Endothelial cell of umbilical vein (primary cell): Measurements from ENCODE around the gene HACE1. TPM values are rescaled to one million over a fixed set of nuclear protein-coding genes. Genes with fewer than 3 reads are reported as not detected.

Experiments
- BruUV-seq: library from RNA; stranded (reverse); fragments of 400-500 nt; replicated peaks from 2 replicates; lab custom pipeline; 2021; lab: Mats Ljungman, UMichigan
- CTCF ChIA-PET: fragments of 300-600, 350-600 bp; sonication (Branson Sonifier 250); formaldehyde crosslinking; loops from one replicate; lab custom pipeline; 2021; ENCODE audit warnings: antibody characterized with exemption, inconsistent platforms; lab: Charles Lee
- POLR2A ChIA-PET: fragments of 300-600, 350-600 bp; sonication (Branson Sonifier 250); formaldehyde crosslinking; loops from one replicate; lab custom pipeline; 2021; ENCODE audit warnings: antibody characterized with exemption, inconsistent platforms; lab: Charles Lee
- DNase-seq: peaks from one replicate; pipeline ENCODE4 v3.0.0-alpha.2; 2011; ENCODE audit warnings: low read depth, low spot score
- FAIRE-seq: peaks from 2 replicates; lab custom pipeline; 2011; peaks lifted over from hg19 to GRCh38; lab: Jason Lieb, UNC
- H2AFZ ChIP-seq: 2 replicates; pipeline ENCODE4 v1.6.0; 2012; ENCODE audit warnings: low read depth, low read length, control low read depth, inconsistent platforms
- H3K27ac ChIP-seq: 2 replicates; pipeline ENCODE4 v1.5.1; 2011; ENCODE audit warnings: low read depth, mild to moderate bottlenecking, control low read depth, low read length, moderate library complexity; ENCODE audit not compliant: insufficient read depth
- H3K27me3 ChIP-seq, 2 experiments: 2 replicates each; pipeline versions ENCODE4 v1.6.0 to v1.6.1; 2011; ENCODE audit warnings: low read length in 2 of 2, mixed read lengths in 1 of 2; ENCODE audit not compliant: control insufficient read depth in 2 of 2, insufficient read depth in 2 of 2
- H3K36me3 ChIP-seq, 2 experiments: 2 replicates in 1 of 2; 3 replicates in 1 of 2; pipeline ENCODE4 v1.5.1; 2011; ENCODE audit warnings: low read length in 2 of 2, mild to moderate bottlenecking in 1 of 2, moderate library complexity in 1 of 2; ENCODE audit not compliant: control insufficient read depth in 2 of 2, insufficient read depth in 2 of 2; ENCODE audit errors: extremely low read depth in 1 of 2
- H3K4me1 ChIP-seq: 3 replicates; pipeline ENCODE4 v1.5.1; 2011; ENCODE audit warnings: mild to moderate bottlenecking, low read length; ENCODE audit not compliant: control insufficient read depth, insufficient read depth; ENCODE audit errors: extremely low read depth
- H3K4me2 ChIP-seq: 2 replicates; pipeline ENCODE4 v1.6.1; 2011; ENCODE audit warnings: low read length, control low read depth, mixed read lengths; ENCODE audit not compliant: insufficient read depth
- H3K4me3 ChIP-seq, 3 experiments: fragments of 200-600 bp in 1 of 3; sonication (generic), shearing (Covaris generic) in 1 of 3; replicated peaks in 1 of 3; 2 replicates each; pipeline ENCODE4 v1.5.1; 2011 to 2016; ENCODE audit warnings: control low read depth in 3 of 3, low read length in 3 of 3, mild to moderate bottlenecking in 2 of 3, inconsistent platforms in 1 of 3, low read depth in 1 of 3, moderate library complexity in 1 of 3; ENCODE audit not compliant: insufficient read depth in 1 of 3
- H3K79me2 ChIP-seq: 2 replicates; pipeline ENCODE4 v1.6.0; 2012; ENCODE audit warnings: low read length, inconsistent platforms; ENCODE audit not compliant: control insufficient read depth, insufficient read depth
- H3K9ac ChIP-seq: replicated peaks from 2 replicates; pipeline ENCODE3; 2011; ENCODE audit warnings: low read length, control low read depth; ENCODE audit not compliant: insufficient read depth; ENCODE audit errors: extremely low read depth
- H3K9me1 ChIP-seq: replicated peaks from 3 replicates; pipeline ENCODE4 v1.6.0; 2011; ENCODE audit warnings: mild to moderate bottlenecking, low read length; ENCODE audit not compliant: control insufficient read depth, insufficient read depth; ENCODE audit errors: extremely low read depth
- H3K9me3 ChIP-seq: replicated peaks from 2 replicates; pipeline ENCODE4 v1.5.1; 2012; ENCODE audit warnings: low read length, inconsistent platforms; ENCODE audit not compliant: control insufficient read depth, insufficient read depth
- H4K20me1 ChIP-seq: replicated peaks from 2 replicates; pipeline ENCODE3; 2011; ENCODE audit warnings: mild to moderate bottlenecking, low read length; ENCODE audit not compliant: control insufficient read depth, insufficient read depth; ENCODE audit errors: extremely low read depth
- CTCF ChIP-seq, 2 donors: IDR thresholded peaks; 1 replicate in 1 of 2; 2 replicates in 1 of 2; pipeline ENCODE4 v1.5.1; 2011; ENCODE audit warnings: low read length in 2 of 2, mild to moderate bottlenecking in 2 of 2, moderate library complexity in 2 of 2, control low read depth in 1 of 2, inconsistent platforms in 1 of 2, low read depth in 1 of 2; ENCODE audit not compliant: insufficient read depth in 1 of 2; ENCODE audit errors: extremely low read depth in 1 of 2
- EZH2 ChIP-seq: IDR thresholded peaks from 2 replicates; pipeline ENCODE4 v1.6.1; 2012; ENCODE audit warnings: borderline replicate concordance, low read depth, mild to moderate bottlenecking, moderate library complexity, low read length, inconsistent platforms; ENCODE audit not compliant: severe bottlenecking
- FOS ChIP-seq: IDR thresholded peaks from 2 replicates; pipeline ENCODE4 v1.6.1; 2011; ENCODE audit warnings: mild to moderate bottlenecking, low read length, moderate library complexity, borderline replicate concordance; ENCODE audit not compliant: insufficient read depth
- GATA2 ChIP-seq: IDR thresholded peaks from 2 replicates; pipeline ENCODE4 v1.7.0; 2011; ENCODE audit warnings: low read depth, mild to moderate bottlenecking, moderate library complexity, mixed read lengths, low read length; ENCODE audit not compliant: insufficient read length, insufficient read depth
- JUN ChIP-seq: IDR thresholded peaks from 2 replicates; pipeline ENCODE4 v1.6.1; 2011; ENCODE audit warnings: borderline replicate concordance, low read depth; ENCODE audit not compliant: insufficient read length, insufficient read depth
- MAX ChIP-seq: IDR thresholded peaks from 2 replicates; pipeline ENCODE4 v1.6.1; 2011; ENCODE audit not compliant: insufficient read depth, insufficient read length
- MYC ChIP-seq: IDR thresholded peaks from one replicate; pipeline ENCODE4 v1.6.1; 2011; ENCODE audit warnings: mild to moderate bottlenecking, low read depth, low read length
- POLR2A ChIP-seq: IDR thresholded peaks from 2 replicates; pipeline ENCODE4 v1.6.1; 2012; ENCODE audit warnings: low read depth, mild to moderate bottlenecking, control low read depth, low read length
- POLR2AphosphoS5 ChIP-seq: IDR thresholded peaks from 2 replicates; pipeline ENCODE4 v1.6.1; 2012; ENCODE audit warnings: low read depth, mild to moderate bottlenecking, control low read depth, low read length, moderate library complexity; ENCODE audit not compliant: insufficient read depth
- dilution Hi-C: fragments of 300-500 bp; cut with MboI; formaldehyde crosslinking; loops from one replicate; pipeline ENCODE4 v1.15.0; 2019; ENCODE audit warnings: low sequenced_read_pairs; ENCODE audit not compliant: extremely low pct_ligation_motif_present
- intact Hi-C: fragments of 100-400 bp; cut with micrococcal nuclease; formaldehyde crosslinking; loops from one replicate; pipeline ENCODE4 v1.10.0; 2022
- polyA plus RNA-seq, 4 experiments: library from polyadenylated mRNA; depleted of rRNA in 3 of 4; stranded (reverse) in 3 of 4; unstranded in 1 of 4; fragments of >200 nt; gene quantifications; 2 replicates each; pipeline versions ENCODE4 v1.2.1 to v1.2.3, GENCODE V29; 2011 to 2012; ENCODE audit warnings: missing spikeins in 1 of 4
- total RNA-seq: library from RNA; stranded (reverse); gene quantifications from 2 replicates; pipeline ENCODE4 v1.2.3, GENCODE V29; 2021

Gene HACE1
- total and polyA plus RNA-seq, 2 donors (not counting 3 experiments of a cell fraction or from before 2014, with no cell fraction given): 4.9 to 14.8 TPM

GRCh38 chr6:104813552-104813951 is 46.2 kb downstream of the HACE1 start:
- POLR2A ChIA-PET: no interaction called here

More at GRCh38 chr6:104813552-104813951, 46.2 kb downstream of the HACE1 start:
- no peak overlapping the region for H3K27ac ChIP-seq
- H3K79me2 ChIP-seq: no peaks in the 10 kb centered on the region
- H3K36me3 ChIP-seq: no peaks in the 10 kb centered on the region
- FAIRE-seq: no peak
- intact Hi-C loops: no loop called here
- no peak for TF ChIP-seq FOS
- TF ChIP-seq MYC: no peak
- no peak for TF ChIP-seq EZH2
- no peak for TF ChIP-seq CTCF (IDR thresholded peaks at IDR 0.05; ENCODE audit: extremely low read depth in 1 of 2, insufficient read depth in 1 of 2, low read depth in 1 of 2, low read length in 2 of 2)
- TF ChIP-seq MAX: no peak
- TF ChIP-seq POLR2AphosphoS5: no peak
- TF ChIP-seq JUN: no peak
- TF ChIP-seq POLR2A: no peak
- TF ChIP-seq GATA2: no peak
- H3K4me3 ChIP-seq: no peak overlapping the region
- H3K9ac ChIP-seq: no peak overlapping the region
- no peaks in the 10 kb centered on the region for H3K9me3 ChIP-seq
- H3K4me2 ChIP-seq: no peak overlapping the region
- dilution Hi-C loops: no loop called here
- H2AFZ ChIP-seq: no peak overlapping the region
- CTCF ChIA-PET: no interaction called here
- no peaks in the 10 kb centered on the region for H3K27me3 ChIP-seq
- peaks cover 9% of the 10 kb centered on the region for H3K4me1 ChIP-seq
- H3K9me1 ChIP-seq: no peaks in the 10 kb centered on the region
- DNase-seq: no peak
- BruUV-seq: no TSS peak
- H4K20me1 ChIP-seq: no peaks in the 10 kb centered on the region
